NCI-H146 treated with DMSO at 0.1 percent for 48 hours (cell line): Measurements from ENCODE around the gene UGT2B10.

ENCODE experiments used
- DNase-seq: peaks from one replicate; lab custom pipeline; 2025; ENCODE audit not compliant: unreplicated experiment; lab: John Stamatoyannopoulos, UW

UGT2B10 gene

GRCh38 chr4:68869274-68869773 lies 53.5 kb downstream of the UGT2B10 start:
- DNase-seq, result no peak

- peak; percentile 42 for DNase-seq
These were observed 56.2 kb downstream of the UGT2B10 start for GRCh38 chr4:68871809-68872642.

GRCh38 chr4:68872643-68873502 lies 57.1 kb downstream of the UGT2B10 start:
- DNase-seq, result no peak

- no peak for DNase-seq
These were observed 58.7 kb downstream of the UGT2B10 start for GRCh38 chr4:68874507-68874906.

- DNase-seq, result no peak
These were observed 61.8 kb downstream of the UGT2B10 start for GRCh38 chr4:68877555-68877954.

GRCh38 chr4:68878048-68878447 lies 62.3 kb downstream of the UGT2B10 start:
- DNase-seq, result no peak
